COLO829 (cell line): Measurements from ENCODE around the gene PHKG1.
A peak's percentile ranks its signal among the peaks of the same experiment; 100 is the strongest.
"Not testable (repeated sequence)": the region's sequence is repeated elsewhere in the genome, so short reads cannot be mapped to it uniquely, and the experiment has no call there.

ENCODE experiments used
- DNase-seq: peaks from one replicate; pipeline ENCODE4 v3.0.0; 2012; ENCODE audit warnings: low spot score

PHKG1 gene

GRCh38 chr7:56092789-56093531 lies at the start of gene PHKG1:
TSS of gene PHKG1 (minus strand) at chr7:56092952. CDS start at chr7:56088941, 4,011 bp downstream.
- DNase-seq = peak; percentile 82

- not testable (repeated sequence) for DNase-seq
Observed at GRCh38 chr7:56131062-56131461, 38.3 kb upstream of the PHKG1 start.

- no peak for DNase-seq
Observed at GRCh38 chr7:56127241-56127975, 34.7 kb upstream of the PHKG1 start.

GRCh38 chr7:56125831-56126230 lies 33.1 kb upstream of the PHKG1 start:
- DNase-seq = no peak

- DNase-seq = no peak
Observed at GRCh38 chr7:56124981-56125380, 32.2 kb upstream of the PHKG1 start.

GRCh38 chr7:56121440-56121839 lies 28.7 kb upstream of the PHKG1 start:
- DNase-seq = no peak

- DNase-seq = no peak
Observed at GRCh38 chr7:56115852-56116538, 23.2 kb upstream of the PHKG1 start, which contains the start of gene NUPR2. TSS of gene NUPR2 (minus strand) at chr7:56116417. CDS start at chr7:56116314, 103 bp downstream.

- DNase-seq = not testable (repeated sequence)
Observed at GRCh38 chr7:56112244-56112643, 19.5 kb upstream of the PHKG1 start.

- no peak for DNase-seq
Observed at GRCh38 chr7:56110611-56111010, 17.9 kb upstream of the PHKG1 start.

GRCh38 chr7:56107954-56108258 lies 15.2 kb upstream of the PHKG1 start:
- DNase-seq = no peak

GRCh38 chr7:56106108-56107073 lies 13.6 kb upstream of the PHKG1 start, which contains the start of gene CHCHD2:
TSS of gene CHCHD2 (minus strand) at chr7:56106476. CDS start at chr7:56106413, 63 bp downstream.
- DNase-seq = peak; percentile 99

GRCh38 chr7:56105508-56105907 lies 12.8 kb upstream of the PHKG1 start:
- DNase-seq = no peak

GRCh38 chr7:56104138-56104537 lies 11.4 kb upstream of the PHKG1 start:
- DNase-seq = not testable (repeated sequence)

GRCh38 chr7:56099653-56100052 lies 6.9 kb upstream of the PHKG1 start:
- DNase-seq = no peak

- not testable (repeated sequence) for DNase-seq
Observed at GRCh38 chr7:56098187-56099008, 5.6 kb upstream of the PHKG1 start.

GRCh38 chr7:56097700-56098099 lies 4.9 kb upstream of the PHKG1 start:
- no peak for DNase-seq

- DNase-seq = not testable (repeated sequence)
Observed at GRCh38 chr7:56092388-56092787, 364 bp downstream of the PHKG1 start.

- no peak for DNase-seq
Observed at GRCh38 chr7:56091591-56091990, 1.2 kb downstream of the PHKG1 start.

GRCh38 chr7:56087445-56087844 lies 5.3 kb downstream of the PHKG1 start:
- no peak for DNase-seq

GRCh38 chr7:56086761-56087160 lies 6.0 kb downstream of the PHKG1 start:
- no peak for DNase-seq
